PC-9 (cell line): ENCODE data around the gene GALNT13. TPM values are rescaled to one million over a fixed set of nuclear protein-coding genes. Genes with fewer than 3 reads are reported as not detected.

Experiments used
- BruUV-seq: library from RNA; stranded (reverse); fragments of 400-500 nt; replicated peaks from 2 replicates; lab custom pipeline; 2021; lab: Mats Ljungman, UMichigan
- CTCF ChIA-PET: fragments of 300-600 bp; sonication (Branson Sonifier 250); formaldehyde crosslinking; loops from one replicate; lab custom pipeline; 2022; ENCODE audit warnings: antibody characterized with exemption; lab: Charles Lee
- POLR2A ChIA-PET: fragments of 300-600 bp; sonication (Branson Sonifier 250); formaldehyde crosslinking; loops from one replicate; lab custom pipeline; 2022; ENCODE audit warnings: antibody characterized with exemption; ENCODE audit not compliant: unreplicated experiment; lab: Charles Lee
- DNase-seq, 2 experiments: peaks; one replicate each; pipeline versions ENCODE4 v3.0.0 to v3.0.0-alpha.2; 2015 to 2022; ENCODE audit warnings: mixed read lengths in 1 of 2
- H2AFZ ChIP-seq: fragments of 200-600 bp; sonication (generic); 2 replicates; pipeline ENCODE4 v1.8.1; 2017; ENCODE audit warnings: antibody characterized with exemption
- H3F3A ChIP-seq: fragments of 200-600 bp; sonication (generic); 2 replicates; pipeline ENCODE4 v1.8.1; 2017; ENCODE audit warnings: antibody characterized with exemption, mild to moderate bottlenecking, low read depth; ENCODE audit not compliant: insufficient read depth
- H3K27ac ChIP-seq: fragments of 200-600 bp; sonication (generic); 2 replicates; pipeline ENCODE4 v1.6.1; 2016; ENCODE audit warnings: mixed run types
- H3K27me3 ChIP-seq: fragments of 200-600 bp; sonication (generic); 2 replicates; pipeline ENCODE4 v1.6.1; 2016; ENCODE audit warnings: low read depth, mixed run types; ENCODE audit not compliant: insufficient read depth
- H3K36me3 ChIP-seq: fragments of 200-600 bp; sonication (generic); 2 replicates; pipeline ENCODE4 v1.6.1; 2016; ENCODE audit warnings: low read depth, mixed run types
- H3K4me1 ChIP-seq: fragments of 200-600 bp; sonication (generic); replicated peaks from 2 replicates; pipeline ENCODE4 v1.6.1; 2016; ENCODE audit warnings: mixed run types; ENCODE audit not compliant: insufficient read depth
- H3K4me2 ChIP-seq: fragments of 200-600 bp; sonication (generic); 2 replicates; pipeline ENCODE4 v1.6.1; 2017; ENCODE audit warnings: mixed run types
- H3K4me3 ChIP-seq: fragments of 200-600 bp; sonication (generic); 2 replicates; pipeline ENCODE4 v1.6.1; 2016; ENCODE audit warnings: mixed run types
- H3K79me2 ChIP-seq: fragments of 200-600 bp; sonication (generic); 2 replicates; pipeline ENCODE4 v1.6.1; 2017; ENCODE audit warnings: low read depth, mixed run types
- H3K9me2 ChIP-seq: fragments of 200-600 bp; sonication (generic); 2 replicates; pipeline ENCODE4 v1.8.1; 2017; ENCODE audit warnings: mild to moderate bottlenecking; ENCODE audit not compliant: insufficient read depth
- H3K9me3 ChIP-seq: fragments of 200-600 bp; sonication (generic); 2 replicates; pipeline ENCODE4 v1.8.1; 2016; ENCODE audit warnings: low read depth; ENCODE audit not compliant: insufficient read depth
- H4K20me1 ChIP-seq: fragments of 200-600 bp; sonication (generic); 2 replicates; pipeline ENCODE4 v1.8.1; 2017; ENCODE audit not compliant: insufficient read depth
- EZH2 ChIP-seq: fragments of 200-600 bp; sonication (generic); IDR thresholded peaks from 2 replicates; pipeline ENCODE4 v1.8.0; 2017; ENCODE audit warnings: antibody characterized with exemption, low read depth
- intact Hi-C: fragments of 100-400 bp; cut with micrococcal nuclease; formaldehyde crosslinking; loops from one replicate; pipeline ENCODE4 v1.10.0; 2022; ENCODE audit not compliant: unreplicated experiment
- total RNA-seq: library from RNA; stranded (reverse); gene quantifications from 2 replicates; pipeline ENCODE4 v1.2.3, GENCODE V29; 2021
- TF ChIP-seq, protein P1 (sequence below): fragments of 200-600 bp; sonication (generic); conservative IDR thresholded peaks from 2 replicates; pipeline ENCODE4 v1.6.1; 2017; ENCODE audit warnings: mixed run types, antibody characterized with exemption, mild to moderate bottlenecking, moderate library complexity

Gene GALNT13
- total RNA-seq, 1 experiment from 2014 or later, result 3.6 TPM

DNA sequence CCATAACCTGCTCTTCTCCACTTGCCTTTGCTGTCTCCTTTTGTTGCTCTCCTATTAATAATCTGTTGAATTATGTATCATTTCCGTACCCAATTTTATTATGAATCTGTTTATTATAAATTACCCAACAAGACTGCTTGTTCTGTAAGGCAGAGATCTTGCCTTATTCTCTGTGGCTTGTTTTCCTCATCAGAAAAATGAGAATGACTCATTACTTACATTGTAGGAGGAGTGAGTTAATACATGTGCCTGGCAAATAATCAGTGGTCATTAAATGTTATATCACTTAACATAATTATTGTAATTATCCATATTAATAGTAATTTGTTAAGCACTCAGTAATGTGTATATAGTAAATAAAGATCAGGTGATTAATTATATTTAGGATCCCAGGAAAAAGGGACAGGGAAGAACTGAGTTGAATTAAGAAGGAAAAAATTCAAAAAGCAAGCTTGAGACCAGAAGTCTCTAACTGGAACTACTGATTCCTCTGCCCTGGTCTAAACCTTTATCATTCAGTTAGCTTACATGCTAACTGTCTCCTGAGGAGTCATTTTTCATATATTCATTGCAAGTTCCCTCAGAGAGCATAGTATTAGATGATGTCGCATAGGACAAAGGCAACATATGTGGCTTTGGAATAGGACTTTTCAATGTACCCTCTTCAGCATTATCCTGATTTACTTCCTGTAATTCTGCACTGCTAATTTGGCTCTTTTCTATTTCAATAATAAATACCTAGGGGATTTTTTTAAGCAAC is 335.7 kb downstream of the GALNT13 start:
- intact Hi-C loops, result no loop called here
- ChIA-PET CTCF (no interaction called here), POLR2A (no interaction called here)

GRCh38 chr2:154223726-154224125 is 352.0 kb downstream of the GALNT13 start:
- Histone ChIP-seq H4K20me1 (no peaks in the 10 kb centered on the region), H3K9me2 (no peaks in the 10 kb centered on the region), H3K27ac (no peak overlapping the region), H2AFZ (no peak overlapping the region), H3K79me2 (no peaks in the 10 kb centered on the region), H3K4me1 (no peaks in the 10 kb centered on the region), H3K36me3 (no peaks in the 10 kb centered on the region), H3K9me3 (no peaks in the 10 kb centered on the region), H3F3A (no peaks in the 10 kb centered on the region), H3K4me2 (no peak overlapping the region), H3K27me3 (no peaks in the 10 kb centered on the region), H3K4me3 (no peak overlapping the region)
- no peak for DNase-seq
- intact Hi-C loops, result no loop called here
- no TSS peak for BruUV-seq
- TF ChIP-seq, protein P1, sequence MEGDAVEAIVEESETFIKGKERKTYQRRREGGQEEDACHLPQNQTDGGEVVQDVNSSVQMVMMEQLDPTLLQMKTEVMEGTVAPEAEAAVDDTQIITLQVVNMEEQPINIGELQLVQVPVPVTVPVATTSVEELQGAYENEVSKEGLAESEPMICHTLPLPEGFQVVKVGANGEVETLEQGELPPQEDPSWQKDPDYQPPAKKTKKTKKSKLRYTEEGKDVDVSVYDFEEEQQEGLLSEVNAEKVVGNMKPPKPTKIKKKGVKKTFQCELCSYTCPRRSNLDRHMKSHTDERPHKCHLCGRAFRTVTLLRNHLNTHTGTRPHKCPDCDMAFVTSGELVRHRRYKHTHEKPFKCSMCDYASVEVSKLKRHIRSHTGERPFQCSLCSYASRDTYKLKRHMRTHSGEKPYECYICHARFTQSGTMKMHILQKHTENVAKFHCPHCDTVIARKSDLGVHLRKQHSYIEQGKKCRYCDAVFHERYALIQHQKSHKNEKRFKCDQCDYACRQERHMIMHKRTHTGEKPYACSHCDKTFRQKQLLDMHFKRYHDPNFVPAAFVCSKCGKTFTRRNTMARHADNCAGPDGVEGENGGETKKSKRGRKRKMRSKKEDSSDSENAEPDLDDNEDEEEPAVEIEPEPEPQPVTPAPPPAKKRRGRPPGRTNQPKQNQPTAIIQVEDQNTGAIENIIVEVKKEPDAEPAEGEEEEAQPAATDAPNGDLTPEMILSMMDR, result no peak
- TF ChIP-seq EZH2, result no peak
- ChIA-PET CTCF (no interaction called here), POLR2A (no interaction called here)

More for the DNA sequence above, 335.7 kb downstream of the GALNT13 start:
- no peak overlapping the region for H3K27ac ChIP-seq
- H3K4me3 ChIP-seq, result no peak overlapping the region
- DNase-seq, result no peak
- no peaks in the 10 kb centered on the region for H3K9me2 ChIP-seq
- H3K79me2 ChIP-seq, result no peaks in the 10 kb centered on the region
- H2AFZ ChIP-seq, result no peak overlapping the region
- H3K4me1 ChIP-seq, result no peaks in the 10 kb centered on the region
- no peaks in the 10 kb centered on the region for H3F3A ChIP-seq
- no peak overlapping the region for H3K4me2 ChIP-seq
- TF ChIP-seq, protein P1, result no peak
- TF ChIP-seq EZH2, result no peak
- H3K36me3 ChIP-seq, result no peaks in the 10 kb centered on the region
- BruUV-seq, result no TSS peak
- no peaks in the 10 kb centered on the region for H3K27me3 ChIP-seq
- H4K20me1 ChIP-seq, result no peaks in the 10 kb centered on the region
- H3K9me3 ChIP-seq, result no peaks in the 10 kb centered on the region

DNA sequence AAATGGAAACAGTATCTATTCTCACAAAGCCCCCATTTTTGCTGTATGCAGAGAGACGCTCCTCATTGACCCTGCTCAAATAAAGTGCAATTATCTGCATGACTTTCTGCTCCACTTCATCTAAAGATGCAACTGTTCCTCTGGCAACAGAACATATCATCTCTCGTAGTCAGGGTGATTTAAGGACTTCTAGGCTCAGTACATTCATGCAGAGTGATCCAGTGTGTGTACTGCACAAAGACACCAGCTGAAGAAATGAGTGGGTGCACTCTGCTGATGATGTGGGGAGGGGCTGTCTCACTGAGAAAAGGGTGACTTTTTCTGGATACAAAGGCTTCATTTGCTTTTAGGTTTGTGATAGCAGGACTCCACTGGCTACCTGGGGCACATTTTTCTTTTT is 355.2 kb downstream of the GALNT13 start:
- no peak for TF ChIP-seq EZH2
- TF ChIP-seq, protein P1, result no peak
- no TSS peak for BruUV-seq
- ChIA-PET CTCF (no interaction called here), POLR2A (no interaction called here)
- DNase-seq, result no peak
- H3K4me2 ChIP-seq, result no peak overlapping the region
- intact Hi-C loops, result no loop called here
- no peaks in the 10 kb centered on the region for H3K27me3 ChIP-seq
- no peak overlapping the region for H3K27ac ChIP-seq
- no peaks in the 10 kb centered on the region for H3K9me3 ChIP-seq
- no peak overlapping the region for H3K4me3 ChIP-seq
- H3K36me3 ChIP-seq, result no peaks in the 10 kb centered on the region
- no peaks in the 10 kb centered on the region for H4K20me1 ChIP-seq
- H2AFZ ChIP-seq, result no peak overlapping the region
- H3K79me2 ChIP-seq, result no peaks in the 10 kb centered on the region
- no peaks in the 10 kb centered on the region for H3F3A ChIP-seq
- no peaks in the 10 kb centered on the region for H3K4me1 ChIP-seq
- H3K9me2 ChIP-seq, result no peaks in the 10 kb centered on the region
